Measurements from ENCODE around the gene PRKCH. TPM values are rescaled to one million over a fixed set of nuclear protein-coding genes. Genes with fewer than 3 reads are reported as not detected.
A peak's percentile ranks its signal among the peaks of the same experiment; 100 is the strongest.

The PRKCH gene
- total RNA-seq, 2 donors from 2014 or later: 24.6 to 73.6 TPM

GRCh38 chr14:61433828-61434227 lies 112.4 kb downstream of the PRKCH start:
- no peak for TF ChIP-seq CTCF (IDR thresholded peaks at IDR 0.05)
- no peaks in the 10 kb centered on the region for H3K27me3 ChIP-seq (replicated peaks; ENCODE audit: insufficient read depth)
- no peak for DNase-seq (ENCODE audit: low spot score)
- H3K4me3 ChIP-seq: no peak overlapping the region
- no peaks in the 10 kb centered on the region for H3K36me3 ChIP-seq
- no peak for ATAC-seq (ENCODE audit: insufficient number of reproducible peaks, low FRiP score, low read depth)
- peaks cover 0 to 3% of the 10 kb centered on the region in 2 donors for H3K4me1 ChIP-seq (ENCODE audit: control insufficient read depth in 1 of 2, low read depth in 2 of 2)
- no peaks in the 10 kb centered on the region for H3K9me3 ChIP-seq
- no peak overlapping the region for H3K27ac ChIP-seq

DNA sequence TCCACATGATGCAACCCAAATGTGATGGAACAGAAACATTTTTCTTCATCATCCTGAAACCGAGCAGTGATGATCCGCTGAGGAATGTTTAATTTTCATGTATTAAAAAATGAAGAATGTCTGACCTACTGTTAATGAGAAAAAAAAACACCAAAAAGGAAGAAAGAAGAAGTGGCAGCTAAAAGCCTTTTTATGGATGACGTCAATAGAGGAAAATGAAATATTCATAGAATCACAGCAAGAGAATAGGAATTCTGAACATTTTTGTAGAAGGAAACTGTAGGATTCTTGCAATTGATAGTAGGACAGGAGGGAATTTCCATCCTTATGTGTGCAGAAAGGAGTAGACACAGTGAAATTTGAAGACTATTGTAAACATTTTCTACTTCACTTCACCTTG lies 112.9 kb downstream of the PRKCH start:
- ATAC-seq (ENCODE audit: insufficient number of reproducible peaks, low FRiP score, low read depth) (no peak), DNase-seq (ENCODE audit: low spot score) (no peak)
- Histone ChIP-seq H3K27me3 (replicated peaks; ENCODE audit: insufficient read depth) (no peaks in the 10 kb centered on the region), H3K9me3 (no peaks in the 10 kb centered on the region), H3K4me3 (no peak overlapping the region), H3K27ac (no peak overlapping the region), H3K4me1 (ENCODE audit: control insufficient read depth in 1 of 2, low read depth in 2 of 2) (peaks cover under 1 to 8% of the 10 kb centered on the region in 2 donors), H3K36me3 (no peaks in the 10 kb centered on the region)
- no peak for TF ChIP-seq CTCF (IDR thresholded peaks at IDR 0.05)

GRCh38 chr14:61435563-61436337 lies 114.4 kb downstream of the PRKCH start:
- ATAC-seq (ENCODE audit: insufficient number of reproducible peaks, low FRiP score, low read depth): peak; percentile 42
- no peak for DNase-seq (ENCODE audit: low spot score)
- Histone ChIP-seq H3K27ac (no peak overlapping the region), H3K36me3 (no peaks in the 10 kb centered on the region), H3K4me3 (no peak overlapping the region), H3K27me3 (replicated peaks; ENCODE audit: insufficient read depth) (no peaks in the 10 kb centered on the region), H3K4me1 (ENCODE audit: control insufficient read depth in 1 of 2, low read depth in 2 of 2) (peaks cover 3 to 14% of the 10 kb centered on the region in 2 donors), H3K9me3 (no peaks in the 10 kb centered on the region)
- TF ChIP-seq CTCF (IDR thresholded peaks at IDR 0.05): no peak

DNA sequence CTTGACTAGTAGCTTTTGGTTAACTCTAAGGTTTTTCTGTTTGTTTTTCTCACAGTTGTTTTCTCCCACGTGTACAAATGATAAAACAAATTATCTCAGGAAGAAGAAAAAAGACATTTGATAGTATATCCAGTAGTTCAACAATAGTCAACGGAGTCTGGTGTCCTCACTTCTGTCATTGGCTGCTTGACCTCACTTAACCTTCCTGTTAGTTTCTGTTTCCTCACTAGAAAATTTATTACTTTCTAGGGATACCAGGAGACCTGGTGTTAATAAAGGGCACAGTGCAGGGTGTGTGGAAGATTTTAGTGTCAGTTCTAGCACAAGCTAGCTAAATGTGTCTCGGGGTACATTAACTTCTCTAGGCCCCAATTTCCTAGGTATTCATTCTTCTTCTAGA lies 116.0 kb downstream of the PRKCH start:
- no peak overlapping the region for H3K4me3 ChIP-seq
- H3K9me3 ChIP-seq: no peaks in the 10 kb centered on the region
- no peak overlapping the region for H3K27ac ChIP-seq
- DNase-seq (ENCODE audit: low spot score) (no peak), ATAC-seq (ENCODE audit: insufficient number of reproducible peaks, low FRiP score, low read depth) (no peak)
- H3K36me3 ChIP-seq: no peaks in the 10 kb centered on the region
- no peak for TF ChIP-seq CTCF (IDR thresholded peaks at IDR 0.05)
- no peaks in the 10 kb centered on the region for H3K27me3 ChIP-seq (replicated peaks; ENCODE audit: insufficient read depth)
- peaks cover 3 to 14% of the 10 kb centered on the region in 2 donors for H3K4me1 ChIP-seq (ENCODE audit: control insufficient read depth in 1 of 2, low read depth in 2 of 2)

GRCh38 chr14:61438036-61438435 lies 116.7 kb downstream of the PRKCH start:
- Histone ChIP-seq H3K9me3 (no peaks in the 10 kb centered on the region), H3K27me3 (replicated peaks; ENCODE audit: insufficient read depth) (no peaks in the 10 kb centered on the region), H3K4me1 (ENCODE audit: control insufficient read depth in 1 of 2, low read depth in 2 of 2) (peaks cover 3 to 14% of the 10 kb centered on the region in 2 donors), H3K27ac (no peak overlapping the region), H3K36me3 (no peaks in the 10 kb centered on the region), H3K4me3 (no peak overlapping the region)
- DNase-seq (ENCODE audit: low spot score) (no peak), ATAC-seq (ENCODE audit: insufficient number of reproducible peaks, low FRiP score, low read depth) (no peak)
- no peak for TF ChIP-seq CTCF (IDR thresholded peaks at IDR 0.05)

Measured in thoracic aorta (tissue), 2 donors.